GM18951 (cell line): ENCODE data around the gene INO80B.
A peak's percentile ranks its signal among the peaks of the same experiment; 100 is the strongest.
"Not testable (repeated sequence)": the region's sequence is repeated elsewhere in the genome, so short reads cannot be mapped to it uniquely, and the experiment has no call there.

Experiments
- POLR2A ChIP-seq: IDR thresholded peaks from 4 replicates; pipeline ENCODE4 v1.6.1; 2011; ENCODE audit warnings: mild to moderate bottlenecking; ENCODE audit not compliant: insufficient read length, insufficient read depth; ENCODE audit errors: extremely low read depth
- in situ Hi-C: fragments of 300-500 bp; cut with MboI; formaldehyde crosslinking; loops from one replicate; pipeline ENCODE4 v1.12.0; 2022; ENCODE audit warnings: low sequenced_read_pairs, mixed read lengths, inconsistent platforms; ENCODE audit not compliant: unreplicated experiment

Gene INO80B

DNA sequence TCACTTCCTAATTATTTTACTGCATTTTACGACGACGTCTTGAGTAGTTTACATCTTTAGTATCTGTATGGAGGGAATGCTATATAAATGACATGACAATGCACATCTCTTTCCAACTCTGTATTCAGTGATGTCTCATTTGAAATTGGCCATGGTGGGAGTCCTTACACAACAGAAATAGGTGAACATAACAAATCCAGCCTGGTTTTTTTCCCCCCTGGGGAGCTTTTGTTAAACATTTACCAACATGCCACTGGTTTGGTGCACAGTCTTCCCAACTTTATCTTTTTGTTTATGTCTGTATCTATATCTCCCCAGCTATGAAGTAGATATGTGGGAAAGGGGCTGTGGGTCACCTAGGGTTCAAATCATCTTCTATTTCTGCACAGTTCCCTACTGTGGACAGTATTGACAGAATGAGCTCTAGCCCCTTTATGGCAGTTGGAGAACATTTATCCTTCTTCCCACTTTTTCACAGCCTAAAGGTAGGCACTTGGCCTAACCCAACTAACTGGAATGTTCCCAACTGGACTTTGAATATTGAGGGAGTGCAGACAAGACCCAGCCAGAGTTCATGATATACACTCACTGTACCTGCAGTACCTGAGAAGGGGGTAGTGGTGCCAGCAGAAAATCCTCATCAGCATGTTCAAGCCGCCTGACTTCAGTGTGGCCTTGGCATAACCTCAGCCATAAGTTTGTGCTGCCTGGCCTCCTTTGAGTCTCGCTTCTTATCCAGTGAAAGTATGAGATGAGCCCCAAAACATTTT is 7.5 kb upstream of the INO80B start:
- in situ Hi-C loops = no loop called here
- TF ChIP-seq POLR2A = no peak

GRCh38 chr2:74448771-74449170 is 6.1 kb upstream of the INO80B start:
- in situ Hi-C loops = no loop called here

DNA sequence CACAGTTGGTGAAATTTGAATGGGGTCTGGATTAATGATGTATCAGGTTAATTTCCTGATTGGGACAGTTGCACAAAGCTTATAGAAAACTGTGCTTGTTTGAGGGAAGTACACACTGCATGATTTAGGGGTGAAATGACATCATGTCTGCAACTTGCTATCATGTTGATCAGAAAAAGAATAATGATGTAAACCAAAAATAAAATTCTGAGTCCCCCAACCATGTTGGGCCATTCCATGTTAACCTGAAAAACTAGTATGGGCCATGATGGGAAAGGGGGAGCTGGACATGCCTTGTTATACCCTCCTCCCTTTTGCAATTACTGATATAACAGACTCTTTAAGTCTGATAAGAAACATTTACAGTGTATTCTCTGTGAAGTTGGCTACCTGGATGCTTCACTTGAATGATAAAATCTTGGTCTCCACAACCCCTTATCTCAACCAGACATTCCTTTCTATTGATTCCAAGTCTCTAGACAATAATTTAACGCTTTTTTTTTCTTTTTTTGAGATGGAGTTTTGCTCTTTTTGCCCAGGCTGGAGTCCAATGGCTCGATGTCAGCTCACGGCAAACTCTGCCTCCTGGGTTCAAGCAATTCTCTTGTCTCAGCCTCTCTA is 4.2 kb upstream of the INO80B start:
- in situ Hi-C loops = no loop called here
- no peak for TF ChIP-seq POLR2A

More at GRCh38 chr2:74448771-74449170, 6.1 kb upstream of the INO80B start:
- TF ChIP-seq POLR2A = no peak

GRCh38 chr2:74457129-74457548 is 2.3 kb downstream of the INO80B start:
- in situ Hi-C loops = no loop called here

GRCh38 chr2:74457549-74458131 is 2.8 kb downstream of the INO80B start:
- TF ChIP-seq POLR2A = peak; percentile 54

More at GRCh38 chr2:74457129-74457548, 2.3 kb downstream of the INO80B start:
- no peak for TF ChIP-seq POLR2A

DNA sequence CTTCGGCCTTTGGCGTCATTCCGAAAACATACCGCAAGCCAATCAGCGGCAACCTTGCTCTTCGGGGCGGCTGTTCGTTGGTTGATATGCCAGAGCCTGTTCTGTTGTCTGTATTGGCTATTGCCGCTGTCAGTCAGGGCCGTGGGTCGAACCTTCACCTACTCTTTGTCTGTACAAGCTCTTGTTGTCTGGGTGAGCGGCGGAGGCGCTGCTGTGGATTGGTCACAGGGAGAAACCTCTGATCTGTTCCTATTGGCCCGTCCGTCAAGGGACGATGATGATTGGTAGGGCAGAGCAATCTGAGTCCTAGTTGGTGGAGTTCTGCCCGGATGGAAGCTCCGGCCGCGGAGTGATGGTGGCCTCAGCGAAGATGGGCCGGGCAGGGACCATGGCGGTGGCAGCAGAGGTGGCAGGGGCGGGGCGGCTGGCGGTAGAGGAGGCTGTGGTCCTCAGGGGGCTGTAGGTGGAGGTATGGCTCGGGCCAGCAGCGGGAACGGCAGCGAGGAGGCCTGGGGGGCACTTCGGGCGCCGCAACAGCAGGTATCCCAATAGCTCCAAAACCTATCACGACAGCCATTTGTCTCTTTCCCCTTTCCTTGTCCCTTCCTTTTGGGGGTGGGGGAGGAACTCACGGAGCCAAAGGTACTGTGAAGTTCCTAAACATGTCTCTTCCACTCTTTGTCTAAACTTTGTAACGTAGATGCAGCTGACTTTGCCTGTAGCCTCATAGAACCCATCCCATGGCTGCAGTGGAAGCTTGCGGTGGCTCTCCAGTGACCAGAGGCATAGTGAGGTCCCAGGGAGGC is 3.4 kb downstream of the INO80B start, which contains the start of gene WBP1:
WBP1 (plus strand) TSS at position 307 of the 806 bp plus-strand sequence; CDS start at position 472, 165 bp downstream.
- in situ Hi-C loops = no loop called here
- peak; percentile 45 for TF ChIP-seq POLR2A

More at GRCh38 chr2:74457549-74458131, 2.8 kb downstream of the INO80B start:
- in situ Hi-C loops = no loop called here

DNA sequence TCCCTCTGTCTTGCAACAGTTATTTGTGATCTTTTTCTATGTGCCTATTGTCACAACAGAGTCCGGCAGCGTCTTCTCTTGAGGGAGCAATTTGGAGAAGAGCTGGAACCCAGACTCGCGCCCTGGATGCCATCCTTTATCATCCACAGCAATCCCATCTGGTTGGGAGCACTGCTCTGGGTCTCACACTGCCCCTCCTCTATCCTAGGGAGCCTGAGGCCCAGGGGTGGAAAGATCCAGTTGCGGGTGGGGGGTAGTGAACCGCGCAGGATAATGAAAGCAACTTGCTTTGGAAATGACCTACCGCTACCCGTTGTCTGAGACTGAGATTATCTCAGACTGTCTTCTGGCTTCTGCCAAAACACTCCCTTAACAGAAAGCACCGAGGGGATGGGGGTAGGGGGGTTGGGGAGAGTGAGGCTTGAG is 4.1 kb downstream of the INO80B start:
- no peak for TF ChIP-seq POLR2A
- in situ Hi-C loops = no loop called here

DNA sequence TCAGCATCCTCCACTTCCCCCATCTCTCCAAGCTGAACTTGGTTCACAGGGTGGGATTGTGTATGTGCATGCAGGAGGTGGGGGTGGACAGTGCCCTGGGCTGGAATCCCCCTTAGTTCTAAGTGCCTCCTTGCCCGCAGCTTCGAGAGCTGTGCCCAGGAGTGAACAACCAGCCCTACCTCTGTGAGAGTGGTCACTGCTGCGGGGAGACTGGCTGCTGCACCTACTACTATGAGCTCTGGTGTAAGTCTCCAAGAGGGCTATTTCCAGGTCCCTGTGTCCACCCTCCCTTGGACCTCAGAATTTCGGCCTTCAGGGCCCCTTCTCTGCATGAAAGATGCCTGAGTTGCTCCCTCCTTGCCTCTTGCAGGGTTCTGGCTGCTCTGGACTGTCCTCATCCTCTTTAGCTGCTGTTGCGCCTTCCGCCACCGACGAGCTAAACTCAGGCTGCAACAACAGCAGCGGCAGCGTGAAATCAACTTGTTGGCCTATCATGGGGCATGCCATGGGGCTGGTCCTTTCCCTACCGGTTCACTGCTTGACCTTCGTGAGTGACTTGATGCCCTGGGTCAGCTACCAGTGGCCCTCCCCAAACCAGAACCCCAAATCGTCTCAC is 4.7 kb downstream of the INO80B start:
- in situ Hi-C loops = not testable (repeated sequence)
- TF ChIP-seq POLR2A = peak; percentile 19

- in situ Hi-C loops = not testable (repeated sequence)
Observed at GRCh38 chr2:74460187-74460586, 5.3 kb downstream of the INO80B start.

DNA sequence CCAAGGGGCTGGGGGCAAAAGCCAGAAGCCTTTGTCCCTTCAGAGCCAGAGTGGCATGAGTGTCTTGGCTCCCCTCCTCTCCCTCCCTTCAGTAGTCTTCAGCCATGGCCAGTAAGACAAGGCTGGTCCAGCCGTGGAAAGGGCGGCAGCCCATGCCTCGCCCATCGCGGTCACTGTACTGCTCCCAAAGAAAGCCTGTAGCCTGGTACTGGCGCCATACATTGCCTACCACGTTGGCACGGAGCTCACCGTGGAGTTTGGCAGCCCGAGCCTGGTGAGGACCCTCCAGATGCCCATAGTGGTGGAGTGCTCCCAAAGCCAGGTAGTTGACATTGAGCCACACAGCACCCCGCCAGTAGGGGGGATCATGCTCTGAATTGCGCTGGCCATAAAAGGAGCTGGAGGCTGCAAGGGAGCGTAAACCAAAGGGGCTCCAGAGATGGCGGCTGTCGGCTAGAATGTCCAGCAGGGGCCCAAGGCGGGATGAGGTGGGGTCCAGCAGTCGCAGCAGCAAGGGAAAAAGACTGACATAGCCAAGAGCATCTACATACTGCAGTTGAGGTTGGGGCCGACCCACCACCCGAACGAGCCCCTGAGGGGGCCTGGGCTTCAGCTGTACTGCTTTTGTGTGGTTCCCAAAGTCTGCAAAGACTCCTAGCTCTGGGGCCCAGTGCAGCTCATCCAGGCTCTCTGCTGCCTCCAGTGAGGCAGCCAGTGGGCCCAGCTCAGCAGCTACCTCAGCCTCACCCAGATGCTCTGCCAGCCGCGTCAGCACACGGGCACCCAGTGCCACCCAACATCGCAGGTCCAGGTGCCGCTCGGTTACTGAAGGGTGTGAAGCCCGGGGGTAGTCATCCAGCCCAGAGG is 6.5 kb downstream of the INO80B start:
- in situ Hi-C loops = no loop called here
- TF ChIP-seq POLR2A = peak; percentile 10

DNA sequence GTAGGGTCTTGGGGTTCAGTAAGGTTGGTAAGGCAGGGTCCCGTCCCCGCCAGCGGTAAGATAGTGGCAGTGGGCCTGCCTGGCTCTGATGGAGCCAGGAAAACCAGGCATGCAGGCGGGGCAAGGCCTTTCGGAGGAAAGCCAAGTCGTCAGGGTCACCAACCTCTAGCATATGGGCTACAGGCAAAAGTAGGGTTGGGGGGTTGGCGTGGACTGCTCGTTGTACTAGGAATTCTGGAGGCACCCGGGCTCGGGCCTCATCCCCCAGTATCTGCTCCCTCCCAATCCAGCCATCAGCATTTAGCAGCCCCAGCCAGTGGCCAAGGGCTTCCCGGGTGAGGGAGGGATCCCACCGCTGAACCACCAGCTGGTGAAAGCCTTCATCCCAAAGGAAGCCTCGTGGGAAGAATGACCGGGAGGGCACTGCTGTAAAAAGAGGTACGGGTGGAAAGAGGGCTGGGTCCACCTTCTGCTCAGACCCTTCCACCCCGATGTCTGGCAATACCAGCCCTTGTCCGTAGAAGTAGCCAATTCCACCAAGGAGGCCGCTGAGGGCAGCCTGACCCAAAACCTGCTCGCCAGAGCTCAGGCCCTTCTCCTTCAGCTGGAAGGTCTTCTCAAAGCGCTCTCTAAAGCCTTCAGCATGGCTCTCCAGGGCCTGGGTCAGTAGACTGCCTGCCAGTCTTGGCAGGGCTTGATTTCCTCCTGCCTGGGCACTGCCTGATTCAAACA is 7.3 kb downstream of the INO80B start:
- no peak for TF ChIP-seq POLR2A
- in situ Hi-C loops = no loop called here
